Suprapubic skin (tissue), 4 donors: ENCODE measurements around the gene RACK1. TPM values are rescaled to one million over a fixed set of nuclear protein-coding genes. Genes with fewer than 3 reads are reported as not detected.

Experiments
- DNase-seq, 2 donors: peaks; one replicate each; pipeline ENCODE4 v3.0.0-alpha.2; 2019; ENCODE audit warnings: low spot score in 2 of 2
- H3K27ac ChIP-seq: fragments of 200-600 bp; sonication (generic); one replicate; pipeline ENCODE4 v1.5.1; 2019
- H3K27me3 ChIP-seq: fragments of 200-600 bp; sonication (generic); one replicate; pipeline ENCODE4 v1.5.1; 2019
- H3K36me3 ChIP-seq: fragments of 200-600 bp; sonication (generic); one replicate; pipeline ENCODE4 v1.5.1; 2019
- H3K4me1 ChIP-seq: fragments of 200-600 bp; sonication (generic); one replicate; pipeline ENCODE4 v1.5.1; 2019
- H3K4me3 ChIP-seq: fragments of 200-600 bp; sonication (generic); one replicate; pipeline ENCODE4 v1.5.1; 2019; ENCODE audit warnings: mild to moderate bottlenecking
- H3K9me3 ChIP-seq: fragments of 200-600 bp; sonication (generic); one replicate; pipeline ENCODE4 v1.5.1; 2019
- EP300 ChIP-seq: sonication (generic); formaldehyde crosslinking; IDR thresholded peaks from one replicate; pipeline ENCODE4 v1.6.1; 2017; ENCODE audit warnings: antibody characterized with exemption
- POLR2A ChIP-seq, 2 donors: fragments of 450-650 bp; IDR thresholded peaks; one replicate each; pipeline ENCODE4 v1.6.1; 2017; ENCODE audit warnings: antibody characterized with exemption in 2 of 2, mild to moderate bottlenecking in 2 of 2, moderate library complexity in 2 of 2
- POLR2AphosphoS5 ChIP-seq, 3 donors: sonication (generic); formaldehyde crosslinking; IDR thresholded peaks; one replicate each; pipeline ENCODE4 v1.6.1; 2017; ENCODE audit warnings: antibody characterized with exemption in 3 of 3
- WGBS: methylation state at CpG from one replicate; pipeline ENCODE4 v1.1.5; 2018; 5-methylcytosine and 5-hydroxymethylcytosine counted together
- total RNA-seq, 4 donors: library from RNA; depleted of rRNA; stranded (reverse); fragments of >200 nt; gene quantifications; one replicate each; pipeline ENCODE4 v1.1.0, GENCODE V29; 2016
- TF ChIP-seq, protein P1 (sequence below), 2 donors: fragments of 200-600 bp in 1 of 2; fragments of 450-650 bp in 1 of 2; sonication (generic) in 1 of 2; IDR thresholded peaks; one replicate each; pipeline ENCODE4 v1.5.1; 2016 to 2019; ENCODE audit warnings: antibody characterized with exemption in 2 of 2, mild to moderate bottlenecking in 1 of 2, moderate library complexity in 1 of 2

Gene RACK1
- total RNA-seq, 4 donors from 2014 or later = 2,440 to 4,496 (median 3,996) TPM

DNA sequence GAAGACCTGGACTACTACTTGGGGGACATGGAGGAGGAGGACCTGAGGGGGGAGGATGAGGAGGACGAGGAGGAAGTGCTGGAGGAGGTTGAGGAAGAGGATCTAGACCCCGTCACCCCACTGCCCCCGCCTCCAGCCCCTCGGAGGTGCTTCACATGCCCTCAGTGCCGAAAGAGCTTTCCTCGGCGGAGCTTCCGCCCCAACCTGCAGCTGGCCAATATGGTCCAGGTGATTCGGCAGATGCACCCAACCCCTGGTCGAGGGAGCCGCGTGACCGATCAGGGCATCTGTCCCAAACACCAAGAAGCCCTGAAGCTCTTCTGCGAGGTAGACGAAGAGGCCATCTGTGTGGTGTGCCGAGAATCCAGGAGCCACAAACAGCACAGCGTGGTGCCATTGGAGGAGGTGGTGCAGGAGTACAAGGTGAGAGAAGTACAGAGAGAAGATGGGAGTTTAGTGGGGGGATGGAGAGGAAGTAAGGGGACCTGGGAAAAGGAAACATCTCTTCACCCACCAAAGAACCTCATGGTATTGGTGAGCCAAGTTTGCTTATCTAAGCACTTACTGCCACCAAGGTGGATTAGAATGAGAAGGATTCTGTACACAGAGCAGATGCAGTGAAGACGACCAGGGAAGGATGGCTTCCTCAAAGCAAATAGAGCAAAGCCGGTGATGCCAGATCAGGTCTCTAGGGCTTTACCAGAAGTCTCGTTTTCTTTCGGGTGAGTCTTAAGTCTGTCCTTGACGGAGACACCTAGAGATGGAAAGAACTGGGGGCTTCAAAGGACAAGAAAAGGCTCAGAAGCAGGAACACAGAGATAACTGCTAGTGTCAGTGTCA is 19.1 kb downstream of the RACK1 start:
- no peaks in the 10 kb centered on the region for H3K27me3 ChIP-seq
- H3K4me3 ChIP-seq = peak overlapping the region; percentile 83
- no peak for TF ChIP-seq EP300
- no peak for TF ChIP-seq POLR2AphosphoS5 (IDR thresholded peaks at IDR 0.05)
- TF ChIP-seq, protein P1, sequence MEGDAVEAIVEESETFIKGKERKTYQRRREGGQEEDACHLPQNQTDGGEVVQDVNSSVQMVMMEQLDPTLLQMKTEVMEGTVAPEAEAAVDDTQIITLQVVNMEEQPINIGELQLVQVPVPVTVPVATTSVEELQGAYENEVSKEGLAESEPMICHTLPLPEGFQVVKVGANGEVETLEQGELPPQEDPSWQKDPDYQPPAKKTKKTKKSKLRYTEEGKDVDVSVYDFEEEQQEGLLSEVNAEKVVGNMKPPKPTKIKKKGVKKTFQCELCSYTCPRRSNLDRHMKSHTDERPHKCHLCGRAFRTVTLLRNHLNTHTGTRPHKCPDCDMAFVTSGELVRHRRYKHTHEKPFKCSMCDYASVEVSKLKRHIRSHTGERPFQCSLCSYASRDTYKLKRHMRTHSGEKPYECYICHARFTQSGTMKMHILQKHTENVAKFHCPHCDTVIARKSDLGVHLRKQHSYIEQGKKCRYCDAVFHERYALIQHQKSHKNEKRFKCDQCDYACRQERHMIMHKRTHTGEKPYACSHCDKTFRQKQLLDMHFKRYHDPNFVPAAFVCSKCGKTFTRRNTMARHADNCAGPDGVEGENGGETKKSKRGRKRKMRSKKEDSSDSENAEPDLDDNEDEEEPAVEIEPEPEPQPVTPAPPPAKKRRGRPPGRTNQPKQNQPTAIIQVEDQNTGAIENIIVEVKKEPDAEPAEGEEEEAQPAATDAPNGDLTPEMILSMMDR (IDR thresholded peaks at IDR 0.05) = no peak
- TF ChIP-seq POLR2A (IDR thresholded peaks at IDR 0.05) = no peak
- DNase-seq = no peak
- peaks cover 21% of the 10 kb centered on the region for H3K4me1 ChIP-seq
- H3K9me3 ChIP-seq = no peaks in the 10 kb centered on the region
- H3K36me3 ChIP-seq = peaks cover 5% of the 10 kb centered on the region
- H3K27ac ChIP-seq = no peak overlapping the region
- 77% methylated on average over 22 of the region's 22 CpGs for WGBS

DNA sequence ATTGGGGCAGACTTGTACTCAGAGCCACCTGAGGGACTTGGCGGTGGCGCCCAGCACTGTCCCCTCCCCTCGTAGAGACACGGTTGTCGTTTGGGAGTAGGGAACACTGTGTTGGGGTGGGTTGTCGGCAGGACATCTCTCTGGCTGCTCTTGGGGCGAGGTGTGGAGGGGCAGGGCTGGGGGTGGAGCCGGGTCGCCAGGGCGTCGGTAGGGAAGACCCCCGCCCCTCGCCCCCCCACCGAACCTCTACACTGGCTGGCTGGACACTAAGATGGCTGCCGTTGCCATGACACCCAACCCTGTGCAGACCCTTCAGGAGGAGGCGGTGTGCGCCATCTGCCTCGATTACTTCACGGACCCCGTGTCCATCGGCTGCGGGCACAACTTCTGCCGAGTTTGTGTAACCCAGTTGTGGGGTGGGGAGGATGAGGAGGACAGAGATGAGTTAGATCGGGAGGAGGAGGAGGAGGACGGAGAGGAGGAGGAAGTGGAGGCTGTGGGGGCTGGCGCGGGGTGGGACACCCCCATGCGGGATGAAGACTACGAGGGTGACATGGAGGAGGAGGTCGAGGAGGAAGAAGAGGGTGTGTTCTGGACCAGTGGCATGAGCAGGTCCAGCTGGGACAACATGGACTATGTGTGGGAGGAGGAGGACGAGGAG is 19.8 kb downstream of the RACK1 start:
- WGBS = 2% methylated on average over 24 of the region's 31 CpGs
- peaks cover 21% of the 10 kb centered on the region for H3K4me1 ChIP-seq
- peak overlapping the region; percentile 83 for H3K4me3 ChIP-seq
- H3K27ac ChIP-seq = peak overlapping the region; percentile 95
- peak in 1 of 2 donors; percentile 86 for DNase-seq
- no peaks in the 10 kb centered on the region for H3K9me3 ChIP-seq
- no peaks in the 10 kb centered on the region for H3K27me3 ChIP-seq
- no peaks in the 10 kb centered on the region for H3K36me3 ChIP-seq
- TF ChIP-seq POLR2A (IDR thresholded peaks at IDR 0.05) (no peak), POLR2AphosphoS5 (IDR thresholded peaks at IDR 0.05) (no peak), EP300 (no peak)
- TF ChIP-seq, protein P1 (IDR thresholded peaks at IDR 0.05) = no peak

DNA sequence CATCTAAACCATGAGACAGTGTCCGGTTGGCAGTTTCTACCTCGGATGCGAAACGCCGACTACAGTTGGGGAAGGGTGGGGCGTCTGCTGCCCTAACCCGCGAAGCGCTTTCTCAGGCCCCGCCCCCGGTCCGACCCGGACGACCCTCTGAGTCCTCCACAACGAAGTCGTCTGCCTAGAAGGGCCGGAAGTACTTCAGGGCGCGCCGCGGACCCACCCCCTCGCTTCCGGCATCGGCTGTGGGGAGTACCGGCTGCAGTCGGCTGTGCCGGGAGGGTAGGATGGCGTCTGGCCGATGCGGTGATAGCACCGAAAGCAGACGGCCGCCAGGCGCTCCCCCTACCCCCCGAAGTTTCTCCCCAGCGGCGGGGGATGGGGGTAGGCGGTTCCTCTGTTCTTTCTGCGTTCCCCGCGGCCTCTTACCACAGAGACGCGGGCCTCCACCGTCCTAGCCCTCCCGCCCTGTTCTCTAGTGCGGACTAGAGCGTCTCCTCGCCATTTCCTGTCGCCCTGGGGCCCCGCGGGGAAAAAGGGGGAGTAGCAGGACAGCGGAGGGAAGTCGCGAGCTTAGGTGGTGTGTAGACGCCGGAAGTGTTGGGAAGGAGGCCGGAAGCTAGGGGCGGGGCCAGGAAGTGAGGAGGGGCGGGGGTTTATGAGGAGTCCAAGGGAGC is 20.5 kb downstream of the RACK1 start, which contains the start of gene TRIM41:
Gene TRIM41, plus strand, starts transcription at position 224 of the 671 bp plus-strand sequence. CDS start 719 bp downstream, outside the sequence.
- DNase-seq = peak; percentile 100
- peak; percentile 81 to 85 (median 83) for TF ChIP-seq POLR2AphosphoS5 (IDR thresholded peaks at IDR 0.05)
- peak; percentile 93 to 96 for TF ChIP-seq POLR2A (IDR thresholded peaks at IDR 0.05)
- TF ChIP-seq EP300 = no peak
- TF ChIP-seq, protein P1 (IDR thresholded peaks at IDR 0.05) = no peak
- no peaks in the 10 kb centered on the region for H3K9me3 ChIP-seq
- under 1% methylated on average over 17 of the region's 59 CpGs for WGBS
- H3K4me1 ChIP-seq = peaks cover 25% of the 10 kb centered on the region
- no peaks in the 10 kb centered on the region for H3K36me3 ChIP-seq
- H3K27me3 ChIP-seq = no peaks in the 10 kb centered on the region
- H3K27ac ChIP-seq = peak within 1 kb of the TSS; percentile 95
- H3K4me3 ChIP-seq = peak within 1 kb of the TSS; percentile 83

DNA sequence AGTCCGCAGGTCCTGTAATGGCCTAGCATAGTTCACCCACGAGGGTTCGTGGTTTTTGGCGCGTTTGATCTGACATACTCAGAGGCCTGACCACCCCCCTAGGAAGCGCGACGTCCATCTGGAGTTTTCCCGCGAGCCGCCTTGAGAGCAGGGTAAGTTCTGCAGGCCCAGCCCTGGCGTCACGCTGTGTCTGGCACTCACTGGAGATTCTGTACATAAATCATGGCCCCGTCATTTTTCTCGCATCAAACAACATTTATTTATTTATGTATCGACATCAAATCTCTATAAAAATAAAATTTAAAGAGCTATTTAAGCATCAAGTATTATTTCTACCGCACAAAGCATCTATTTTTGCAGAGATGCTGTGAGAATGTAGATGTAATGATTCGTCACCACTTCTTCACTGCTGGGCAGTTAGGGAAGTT is 21.1 kb downstream of the RACK1 start:
- Histone ChIP-seq H3K36me3 (no peaks in the 10 kb centered on the region), H3K9me3 (no peaks in the 10 kb centered on the region), H3K4me3 (peak overlapping the region; percentile 83), H3K27me3 (no peaks in the 10 kb centered on the region), H3K4me1 (peaks cover 31% of the 10 kb centered on the region), H3K27ac (peak overlapping the region; percentile 95)
- under 1% methylated on average over 17 of the region's 18 CpGs for WGBS
- TF ChIP-seq EP300 (no peak), POLR2AphosphoS5 (IDR thresholded peaks at IDR 0.05) (no peak), POLR2A (IDR thresholded peaks at IDR 0.05) (no peak)
- TF ChIP-seq, protein P1 (IDR thresholded peaks at IDR 0.05) = no peak
- peak in 1 of 2 donors; percentile 89 for DNase-seq
